GM12878 (cell line): ENCODE results near the gene IFNK. TPM values are rescaled to one million over a fixed set of nuclear protein-coding genes. Genes with fewer than 3 reads are reported as not detected.

Experiments
- BCL11A ChIP-seq: IDR thresholded peaks from 2 replicates; pipeline ENCODE4 v1.6.1; 2011; ENCODE audit warnings: low read depth, low read length
- BHLHE40 ChIP-seq, 2 experiments: fragments of 450-650 bp in 1 of 2; IDR thresholded peaks; 2 replicates each; pipeline ENCODE4 v1.6.1; 2011 to 2017; ENCODE audit warnings: low read depth in 2 of 2, borderline replicate concordance in 1 of 2, improper control_type of control experiment in 1 of 2, low read length in 1 of 2, mild to moderate bottlenecking in 1 of 2
- EED ChIP-seq: sonication (generic); IDR thresholded peaks from 2 replicates; pipeline ENCODE4 v1.6.1; 2016; ENCODE audit warnings: antibody characterized with exemption, low read depth
- ETV6 ChIP-seq, 2 experiments: fragments of 450-650 bp in 1 of 2; IDR thresholded peaks in 1 of 2; conservative IDR thresholded peaks in 1 of 2; 2 replicates each; pipeline ENCODE4 v1.6.1; 2014; ENCODE audit warnings: antibody characterized with exemption in 1 of 2, borderline replicate concordance in 1 of 2, low read depth in 1 of 2, mild to moderate bottlenecking in 1 of 2, moderate library complexity in 1 of 2
- GATAD2B ChIP-seq: fragments of 450-650 bp; conservative IDR thresholded peaks from 2 replicates; pipeline ENCODE4 v1.6.1; 2017; ENCODE audit warnings: low read depth, mild to moderate bottlenecking, moderate library complexity
- IKZF1 ChIP-seq: fragments of 450-650 bp; conservative IDR thresholded peaks from 2 replicates; pipeline ENCODE4 v1.6.1; 2017; ENCODE audit warnings: antibody characterized with exemption, mild to moderate bottlenecking
- IRF5 ChIP-seq: fragments of 450-650 bp; IDR thresholded peaks from 2 replicates; pipeline ENCODE4 v1.6.1; 2017; ENCODE audit warnings: borderline replicate concordance
- LARP7 ChIP-seq: fragments of 450-650 bp; IDR thresholded peaks from 2 replicates; pipeline ENCODE4 v1.6.1; 2017; ENCODE audit warnings: mild to moderate bottlenecking
- MEF2A ChIP-seq: IDR thresholded peaks from 2 replicates; pipeline ENCODE4 v1.6.1; 2011; ENCODE audit warnings: low read depth, mild to moderate bottlenecking, low read length, moderate library complexity; ENCODE audit not compliant: insufficient read depth
- MLLT1 ChIP-seq: fragments of 450-650 bp; IDR thresholded peaks from 2 replicates; pipeline ENCODE4 v1.6.1; 2016; ENCODE audit warnings: mild to moderate bottlenecking
- MYC ChIP-seq: IDR thresholded peaks from 2 replicates; pipeline ENCODE4 v1.6.1; 2011; ENCODE audit warnings: mild to moderate bottlenecking, low read length, moderate library complexity, inconsistent platforms; ENCODE audit not compliant: insufficient read depth, insufficient replicate concordance, insufficient read length, severe bottlenecking
- NFXL1 ChIP-seq: fragments of 450-650 bp; IDR thresholded peaks from 2 replicates; pipeline ENCODE4 v1.6.1; 2017; ENCODE audit warnings: antibody characterized with exemption, mild to moderate bottlenecking, borderline replicate concordance
- NFYA ChIP-seq: IDR thresholded peaks from 2 replicates; pipeline ENCODE4 v1.6.1; 2011; ENCODE audit warnings: low read depth, mild to moderate bottlenecking, low read length, improper control_type of control experiment, borderline replicate concordance
- PAX5 ChIP-seq: IDR thresholded peaks from 2 replicates; pipeline ENCODE4 v1.6.1; 2011; ENCODE audit warnings: low read depth, low read length, borderline replicate concordance
- POLR2AphosphoS5 ChIP-seq: IDR thresholded peaks from 2 replicates; pipeline ENCODE4 v1.6.1; 2011; ENCODE audit warnings: mild to moderate bottlenecking, low read length, inconsistent platforms
- RB1 ChIP-seq: fragments of 450-650 bp; formaldehyde crosslinking; IDR thresholded peaks from 2 replicates; pipeline ENCODE4 v1.6.1; 2017; ENCODE audit warnings: mild to moderate bottlenecking, borderline replicate concordance
- RUNX3 ChIP-seq: IDR thresholded peaks from 2 replicates; pipeline ENCODE4 v1.6.1; 2012; ENCODE audit warnings: low read length, inconsistent platforms
- SPI1 ChIP-seq: IDR thresholded peaks from 2 replicates; pipeline ENCODE4 v1.6.1; 2011; ENCODE audit warnings: low read depth, mild to moderate bottlenecking, low read length, moderate library complexity, borderline replicate concordance; ENCODE audit not compliant: insufficient read depth
- TAF1 ChIP-seq: IDR thresholded peaks from 2 replicates; pipeline ENCODE4 v1.6.1; 2011; ENCODE audit warnings: mild to moderate bottlenecking, low read depth, low read length, borderline replicate concordance
- YBX1 ChIP-seq: fragments of 450-650 bp; IDR thresholded peaks from 2 replicates; pipeline ENCODE4 v1.6.1; 2016; ENCODE audit warnings: antibody characterized with exemption
- ZNF207 ChIP-seq: fragments of 450-650 bp; IDR thresholded peaks from 2 replicates; pipeline ENCODE4 v1.6.1; 2014; ENCODE audit warnings: antibody characterized with exemption, mild to moderate bottlenecking, borderline replicate concordance
- ZNF24 ChIP-seq: fragments of 450-650 bp; IDR thresholded peaks from 2 replicates; pipeline ENCODE4 v1.6.1; 2017; ENCODE audit warnings: antibody characterized with exemption, mild to moderate bottlenecking
- ZNF687 ChIP-seq: fragments of 450-650 bp; IDR thresholded peaks from 2 replicates; pipeline ENCODE4 v1.6.1; 2017; ENCODE audit warnings: mild to moderate bottlenecking, moderate library complexity
- polyA plus RNA-seq, 11 experiments: library from polyadenylated mRNA; depleted of rRNA in 4 of 11; unstranded in 6 of 11; stranded (reverse) in 5 of 11; fragments of >200 nt; fragmentation: Nextera tagmentation in 4 of 11; fragmentation: Illumina TruSeq in 1 of 11; extraction: Ambion mirVana in 4 of 11; extraction: Trizol in 1 of 11; gene quantifications; 1 replicate in 1 of 11; 2 replicates in 10 of 11; pipeline versions ENCODE4 v1.2.1 to v1.2.3, GENCODE V29; 2011 to 2016; ENCODE audit warnings: inconsistent platforms in 2 of 11, missing spikeins in 2 of 11, low read depth in 1 of 11
- total RNA-seq, 4 experiments: library from RNA; depleted of rRNA in 3 of 4; stranded (reverse); fragments of >200 nt in 3 of 4; fragmentation: Illumina TruSeq in 1 of 4; extraction: Trizol in 1 of 4; gene quantifications; 2 replicates each; pipeline versions ENCODE4 v1.2.1 to v1.2.3, GENCODE V29; 2013 to 2021

Gene IFNK
- total and polyA plus RNA-seq, 10 of the 15 experiments (the other 5 are each of a cell fraction or from before 2014, with no cell fraction given): 0.06 TPM; not detected in 9

- TF ChIP-seq IRF5 (no peak), GATAD2B (peak; percentile 82), RUNX3 (peak; percentile 66), BHLHE40 (IDR thresholded peaks at IDR 0.05; ENCODE audit: borderline replicate concordance in 1 of 2, low read depth in 2 of 2, low read length in 1 of 2) (no peak), NFYA (no peak), TAF1 (0 out of 2 replicates have a peak, but pooled peaks have one; percentile 35), ZNF24 (no peak), MYC (no peak), RB1 (0 out of 2 replicates have a peak, but pooled peaks have one; percentile 63), IKZF1 (peak; percentile 79), POLR2AphosphoS5 (peak; percentile 3; the same call in 1 of the 2 replicates), NFXL1 (no peak), MEF2A (no peak), YBX1 (no peak), EED (peak; percentile 26; the same call in 1 of the 2 replicates), BCL11A (0 out of 2 replicates have a peak, but pooled peaks have one; percentile 21), PAX5 (0 out of 2 replicates have a peak, but pooled peaks have one; percentile 22), ZNF687 (0 out of 2 replicates have a peak, but pooled peaks have one; percentile 39), ETV6 (conservative IDR thresholded peaks at IDR 0.05 in 1 of 2, IDR thresholded peaks at IDR 0.05 in 1 of 2; ENCODE audit: borderline replicate concordance in 1 of 2, low read depth in 1 of 2) (0 out of 4 replicates have a peak, but pooled peaks of 1 of the 2 experiments have one; percentile 10), SPI1 (no peak), LARP7 (peak; percentile 38; the same call in 1 of the 2 replicates), ZNF207 (peak; percentile 21; the same call in 1 of the 2 replicates), MLLT1 (0 out of 2 replicates have a peak, but pooled peaks have one; percentile 16)
Observed at GRCh38 chr9:27572918-27573633, 49.0 kb downstream of the IFNK start, which contains the start of gene C9orf72 (continued).
